Left renal pelvis (tissue), 4 donors: ENCODE data around the gene SLC45A1. TPM values are rescaled to one million over a fixed set of nuclear protein-coding genes. Genes with fewer than 3 reads are reported as not detected.
A peak's percentile ranks its signal among the peaks of the same experiment; 100 is the strongest.

ENCODE experiments used
- DNase-seq, 4 donors: peaks; one replicate each; pipeline ENCODE4 v3.0.0-alpha.2; 2013; ENCODE audit warnings: low read depth in 4 of 4, low spot score in 3 of 4
- polyA plus RNA-seq, 4 donors: library from polyadenylated mRNA; unstranded; fragments of 120-200 nt; gene quantifications; one replicate each; pipeline ENCODE4 v1.2.1, GENCODE V29; 2013; ENCODE audit not compliant: insufficient read length in 4 of 4

Gene SLC45A1
- polyA plus RNA-seq, 4 donors = 1.5 to 3.2 (median 3.0) TPM

- DNase-seq = no peak
Measured at GRCh38 chr1:8307628-8308027, 10.3 kb upstream of the SLC45A1 start.

- DNase-seq = no peak
Measured at GRCh38 chr1:8311068-8311718, 6.7 kb upstream of the SLC45A1 start.

GRCh38 chr1:8312235-8313218 is 5.4 kb upstream of the SLC45A1 start:
- no peak for DNase-seq

GRCh38 chr1:8313231-8313630 is 4.7 kb upstream of the SLC45A1 start:
- no peak for DNase-seq

GRCh38 chr1:8314346-8315280 is 3.3 kb upstream of the SLC45A1 start:
- peak; percentile 57 to 76 (median 63) for DNase-seq

GRCh38 chr1:8315573-8316475 is 2.1 kb upstream of the SLC45A1 start:
- no peak for DNase-seq

GRCh38 chr1:8318436-8318835 is 522 bp downstream of the SLC45A1 start:
- no peak for DNase-seq

- DNase-seq = no peak
Measured at GRCh38 chr1:8321612-8322011, 3.7 kb downstream of the SLC45A1 start.

- DNase-seq = no peak
Measured at GRCh38 chr1:8323706-8324105, 5.8 kb downstream of the SLC45A1 start.

GRCh38 chr1:8324176-8324810 is 6.4 kb downstream of the SLC45A1 start:
- no peak for DNase-seq

GRCh38 chr1:8325771-8326170 is 7.9 kb downstream of the SLC45A1 start:
- no peak for DNase-seq

GRCh38 chr1:8326265-8326664 is 8.4 kb downstream of the SLC45A1 start:
- DNase-seq = no peak

GRCh38 chr1:8328271-8328670 is 10.4 kb downstream of the SLC45A1 start:
- DNase-seq = no peak

- DNase-seq = no peak
Measured at GRCh38 chr1:8329439-8329838, 11.5 kb downstream of the SLC45A1 start.

- DNase-seq = no peak
Measured at GRCh38 chr1:8329858-8330257, 11.9 kb downstream of the SLC45A1 start.

- DNase-seq = no peak
Measured at GRCh38 chr1:8330271-8331125, 12.6 kb downstream of the SLC45A1 start.

GRCh38 chr1:8332806-8333205 is 14.9 kb downstream of the SLC45A1 start:
- DNase-seq = no peak

- DNase-seq = no peak
Measured at GRCh38 chr1:8333246-8333987, 15.5 kb downstream of the SLC45A1 start.
